IPS DF 6.9 (cell line): Measurements from ENCODE around the gene COL8A2.

Source experiments
- DNase-seq: peaks from one replicate; pipeline ENCODE4 v3.0.0-alpha.2; 2013; ENCODE audit warnings: low read depth, low spot score
- H3K27ac ChIP-seq: one replicate; pipeline ENCODE4 v1.5.1; 2013; ENCODE audit warnings: low read length, control low read depth
- H3K27me3 ChIP-seq: 2 replicates; pipeline ENCODE4 v1.6.1; 2013; ENCODE audit warnings: mild to moderate bottlenecking, low read length; ENCODE audit not compliant: control insufficient read depth, insufficient read depth
- H3K36me3 ChIP-seq: 2 replicates; pipeline ENCODE4 v1.6.1; 2013; ENCODE audit warnings: low read length; ENCODE audit not compliant: control insufficient read depth, insufficient read depth
- H3K4me1 ChIP-seq: 2 replicates; pipeline ENCODE4 v1.6.1; 2013; ENCODE audit warnings: low read length; ENCODE audit not compliant: control insufficient read depth, insufficient read depth
- H3K4me3 ChIP-seq: 2 replicates; pipeline ENCODE4 v1.5.1; 2013; ENCODE audit warnings: mild to moderate bottlenecking, low read length
- H3K9me3 ChIP-seq: 2 replicates; pipeline ENCODE4 v1.6.1; 2013; ENCODE audit warnings: low read length, inconsistent platforms; ENCODE audit not compliant: control insufficient read depth, insufficient read depth
- whole genome bisulfite sequencing: extraction: QIAGEN DNeasy Blood & Tissue Kit; methylation state at CpG from one replicate; pipeline ENCODE4 v1.1.7; 2013; ENCODE audit warnings: mixed read lengths, missing lambda C conversion rate; ENCODE audit not compliant: insufficient read length, insufficient coverage; 5-methylcytosine and 5-hydroxymethylcytosine counted together

Gene COL8A2

DNA sequence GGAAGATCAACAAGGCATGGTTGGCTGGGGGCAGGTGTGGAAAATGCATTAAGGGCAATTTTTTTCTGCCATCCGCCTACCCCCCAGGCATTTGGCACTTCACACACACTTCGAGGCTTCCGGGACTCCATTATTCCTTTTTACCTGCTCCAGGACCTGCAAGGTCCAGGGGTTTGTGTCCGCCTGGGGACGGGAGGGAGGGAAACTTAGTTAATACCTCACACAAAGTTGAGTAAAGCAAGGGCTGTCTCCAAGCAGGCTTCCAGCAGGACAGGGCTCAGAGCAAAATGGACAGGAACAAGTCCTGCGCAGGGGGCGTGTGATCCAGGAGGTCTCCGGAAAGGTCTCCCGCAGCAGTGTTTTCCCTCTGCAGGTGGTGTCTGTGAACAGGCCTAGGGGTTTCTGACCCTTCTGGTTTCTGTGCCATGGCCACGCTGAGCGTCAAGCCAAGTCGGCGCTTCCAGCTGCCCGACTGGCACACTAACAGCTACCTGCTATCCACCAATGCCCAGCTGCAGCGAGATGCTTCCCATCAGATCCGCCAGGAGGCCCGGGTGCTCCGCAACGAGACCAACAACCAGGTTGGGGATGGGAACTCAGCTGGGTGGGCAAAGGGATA is 40.4 kb downstream of the COL8A2 start:
- Histone ChIP-seq H3K4me3 (peak overlapping the region; percentile 51; the same call in 1 of the 2 replicates), H3K36me3 (no peaks in the 10 kb centered on the region), H3K4me1 (peaks cover 12% of the 10 kb centered on the region; the same call in 1 of the 2 replicates), H3K9me3 (no peaks in the 10 kb centered on the region), H3K27ac (no peak overlapping the region), H3K27me3 (no peaks in the 10 kb centered on the region)
- DNase-seq: no peak
- WGBS: no CpG with 5 or more reads among the region's 19 CpGs

DNA sequence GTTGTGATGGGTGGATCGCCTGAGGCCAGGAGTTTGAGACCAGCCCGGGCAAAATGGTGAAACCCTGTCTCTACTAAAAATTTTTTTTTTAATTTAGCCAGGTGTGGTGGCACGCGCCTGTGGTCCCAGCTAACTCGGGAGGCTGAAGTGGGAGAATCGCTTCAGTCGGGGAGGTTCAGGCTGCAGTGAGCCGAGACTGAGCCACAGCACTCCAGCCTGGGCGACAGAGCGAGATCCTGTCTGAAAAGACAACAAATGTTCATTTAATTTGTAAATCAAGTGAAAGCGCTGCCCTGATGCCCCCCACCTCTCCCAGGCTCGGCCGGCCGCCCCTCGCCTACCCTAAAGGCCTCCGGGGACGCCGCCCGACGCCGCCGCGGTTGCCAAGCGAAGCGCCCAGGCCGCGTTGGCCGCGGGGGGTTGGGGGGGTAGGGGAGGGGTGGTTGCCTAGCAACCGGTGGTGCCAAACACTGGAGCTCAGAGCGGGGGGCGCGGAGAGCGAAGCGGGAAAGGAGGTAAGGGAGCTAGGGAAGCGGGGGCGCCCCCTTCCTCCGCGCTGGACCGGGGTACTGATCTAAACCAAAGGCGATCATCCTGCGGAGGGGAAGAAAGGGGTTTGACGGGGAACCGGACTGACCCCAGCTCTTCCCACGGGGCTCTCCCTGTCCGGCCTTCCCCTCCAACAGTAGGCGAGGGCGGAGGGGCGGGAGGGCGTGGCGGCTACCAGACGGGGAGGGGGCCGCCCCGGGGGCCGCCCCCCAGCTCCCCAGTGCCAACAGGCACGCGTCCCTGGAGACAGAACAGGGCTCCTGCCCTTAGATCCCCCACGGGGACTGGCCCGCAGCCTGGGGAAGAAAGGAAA is 41.2 kb downstream of the COL8A2 start, which contains the start of gene TEKT2:
Gene TEKT2, plus strand, starts transcription at position 460 of the 862 bp plus-strand sequence. CDS start 828 bp downstream, outside the sequence.
- Histone ChIP-seq H3K4me1 (peaks cover 10% of the 10 kb centered on the region; the same call in 1 of the 2 replicates), H3K9me3 (no peaks in the 10 kb centered on the region), H3K4me3 (peak within 1 kb of the TSS; percentile 51; the same call in 1 of the 2 replicates), H3K27me3 (no peaks in the 10 kb centered on the region), H3K36me3 (no peaks in the 10 kb centered on the region), H3K27ac (no peak within 1 kb of the TSS)
- DNase-seq: peak; percentile 50
- no CpG with 5 or more reads among the region's 59 CpGs for WGBS

DNA sequence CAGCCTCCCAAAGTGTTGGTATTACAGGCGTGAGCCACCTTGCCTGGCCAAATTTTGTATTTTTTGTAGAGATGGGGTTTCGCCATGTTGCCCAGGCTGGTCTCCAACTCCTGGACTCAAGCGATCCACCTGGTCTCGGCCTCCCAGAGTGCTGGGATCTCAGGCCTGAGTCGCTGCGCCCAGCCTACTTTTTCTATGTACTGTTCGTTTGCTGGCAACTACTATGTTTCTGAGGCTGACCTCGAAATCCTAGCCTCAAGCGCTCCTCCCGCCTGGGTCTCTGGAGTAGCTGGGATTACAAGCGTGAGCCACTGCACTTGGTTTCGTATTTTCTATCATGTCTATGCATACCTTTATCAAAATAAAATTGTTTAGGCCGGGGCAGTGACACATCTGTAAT is 41.8 kb downstream of the COL8A2 start:
- no peak overlapping the region for H3K27ac ChIP-seq
- DNase-seq: no peak
- no peaks in the 10 kb centered on the region for H3K36me3 ChIP-seq
- no peaks in the 10 kb centered on the region for H3K9me3 ChIP-seq
- H3K27me3 ChIP-seq: no peaks in the 10 kb centered on the region
- WGBS: no CpG with 5 or more reads among the region's 13 CpGs
- no peak overlapping the region for H3K4me3 ChIP-seq
- peaks cover 9% of the 10 kb centered on the region; the same call in 1 of the 2 replicates for H3K4me1 ChIP-seq

DNA sequence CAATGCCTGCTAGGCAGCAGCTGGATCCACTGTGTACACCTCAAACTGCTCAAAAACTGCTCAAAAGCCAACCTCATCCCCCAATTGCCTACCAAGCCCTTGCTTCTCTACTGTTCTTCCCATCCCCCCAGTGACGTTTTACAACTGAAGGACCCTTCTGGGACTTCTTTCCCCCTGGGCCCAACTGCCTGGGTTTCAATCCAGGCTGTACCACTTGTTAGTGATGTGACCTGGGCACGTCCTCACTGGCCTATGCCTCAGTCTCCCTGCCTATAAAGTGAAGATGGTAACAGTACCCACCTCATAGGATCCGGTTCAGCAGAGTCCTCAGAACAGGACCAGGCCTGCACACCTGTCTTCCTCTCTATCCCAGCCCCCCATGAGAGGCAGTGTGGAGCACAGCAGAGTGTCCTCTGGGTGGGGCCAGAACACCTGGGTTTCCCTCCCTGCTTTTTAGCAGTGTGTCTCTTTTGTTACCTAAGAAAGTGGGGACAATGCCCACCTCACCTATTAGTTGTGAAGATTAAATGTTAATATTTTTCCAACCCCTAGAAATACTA is 43.0 kb downstream of the COL8A2 start:
- Histone ChIP-seq H3K4me1 (peaks cover 6% of the 10 kb centered on the region; the same call in 1 of the 2 replicates), H3K36me3 (no peaks in the 10 kb centered on the region), H3K27me3 (no peaks in the 10 kb centered on the region), H3K27ac (no peak overlapping the region), H3K9me3 (no peaks in the 10 kb centered on the region), H3K4me3 (no peak overlapping the region)
- no CpG with 5 or more reads among the region's 3 CpGs for WGBS
- no peak for DNase-seq

DNA sequence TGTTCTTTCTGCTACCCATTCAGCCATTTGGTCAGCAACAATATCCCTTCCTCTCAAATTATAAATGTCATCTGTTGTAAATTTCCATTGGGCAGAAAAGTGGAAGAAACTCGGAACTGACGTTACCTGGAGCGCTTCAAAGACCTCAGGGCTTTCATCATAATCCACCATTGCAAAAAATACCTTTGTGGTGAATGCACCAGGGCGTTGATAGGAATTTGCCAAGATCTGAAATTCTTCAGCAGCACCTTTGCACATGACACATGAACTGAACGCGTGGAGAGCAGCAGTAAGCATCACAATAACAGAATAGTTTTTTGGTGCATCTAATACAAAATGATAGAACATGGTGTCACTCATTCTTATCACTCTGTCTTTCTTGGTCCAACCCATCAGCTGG is 44.2 kb downstream of the COL8A2 start:
- DNase-seq: no peak
- Histone ChIP-seq H3K27me3 (no peaks in the 10 kb centered on the region), H3K9me3 (no peaks in the 10 kb centered on the region), H3K36me3 (no peaks in the 10 kb centered on the region), H3K4me3 (no peak overlapping the region), H3K27ac (no peak overlapping the region), H3K4me1 (peaks cover 6% of the 10 kb centered on the region; the same call in 1 of the 2 replicates)
- no CpG with 5 or more reads among the region's 6 CpGs for WGBS

DNA sequence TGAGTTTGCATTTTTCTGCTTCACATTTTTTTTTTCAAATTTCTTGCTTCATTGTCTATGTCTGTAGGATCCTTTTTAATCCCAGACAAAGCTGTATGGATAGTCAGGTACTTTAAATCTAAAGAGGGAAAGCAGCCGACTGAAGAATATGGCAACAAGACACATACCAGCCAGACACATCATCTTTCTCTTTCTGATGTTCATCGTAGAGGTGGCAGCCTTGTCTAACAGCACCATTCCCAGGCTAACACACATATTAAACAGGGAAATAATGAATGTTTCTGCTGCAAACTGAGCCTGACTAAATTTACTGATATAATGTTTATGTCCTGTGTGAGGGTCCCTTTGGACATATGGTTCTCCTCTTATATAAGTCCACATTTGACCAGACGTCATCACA is 44.8 kb downstream of the COL8A2 start:
- WGBS: no CpG with 5 or more reads among the region's 3 CpGs
- Histone ChIP-seq H3K4me1 (peaks cover 6% of the 10 kb centered on the region; the same call in 1 of the 2 replicates), H3K4me3 (no peak overlapping the region), H3K36me3 (no peaks in the 10 kb centered on the region), H3K27me3 (no peaks in the 10 kb centered on the region), H3K27ac (no peak overlapping the region), H3K9me3 (no peaks in the 10 kb centered on the region)
- no peak for DNase-seq

DNA sequence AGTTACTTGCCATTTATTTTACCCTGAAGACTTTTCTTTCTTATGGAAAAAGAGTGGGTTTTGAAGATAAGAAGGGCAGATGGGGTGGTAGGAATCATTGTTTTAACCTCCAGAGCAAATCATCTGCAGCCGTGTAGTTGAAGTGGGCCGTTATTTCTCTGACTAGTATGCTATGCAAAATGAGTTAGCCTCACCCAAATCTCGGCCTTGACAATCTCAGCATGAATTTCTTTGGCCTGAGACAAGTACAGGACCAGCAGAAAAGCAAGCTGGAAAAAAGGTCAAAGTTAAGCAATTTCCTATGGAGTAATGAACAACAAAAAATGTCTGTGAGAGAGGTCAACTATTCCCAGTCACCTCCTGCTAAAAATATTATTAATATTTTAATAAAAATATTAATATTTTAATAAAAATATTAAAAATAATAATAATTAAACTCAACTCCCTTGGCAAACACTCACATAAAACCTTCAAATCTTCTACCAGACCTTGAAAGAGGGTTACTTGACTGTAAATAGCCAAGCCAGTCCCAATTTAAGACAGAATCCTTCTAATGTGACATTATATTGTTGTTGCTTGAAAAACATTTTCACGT is 47.9 kb downstream of the COL8A2 start:
- WGBS: no CpG with 5 or more reads among the region's 4 CpGs
- Histone ChIP-seq H3K4me1 (peaks cover 2% of the 10 kb centered on the region; the same call in 1 of the 2 replicates), H3K9me3 (no peaks in the 10 kb centered on the region), H3K36me3 (no peaks in the 10 kb centered on the region), H3K4me3 (no peak overlapping the region), H3K27ac (no peak overlapping the region), H3K27me3 (no peaks in the 10 kb centered on the region)
- no peak for DNase-seq

DNA sequence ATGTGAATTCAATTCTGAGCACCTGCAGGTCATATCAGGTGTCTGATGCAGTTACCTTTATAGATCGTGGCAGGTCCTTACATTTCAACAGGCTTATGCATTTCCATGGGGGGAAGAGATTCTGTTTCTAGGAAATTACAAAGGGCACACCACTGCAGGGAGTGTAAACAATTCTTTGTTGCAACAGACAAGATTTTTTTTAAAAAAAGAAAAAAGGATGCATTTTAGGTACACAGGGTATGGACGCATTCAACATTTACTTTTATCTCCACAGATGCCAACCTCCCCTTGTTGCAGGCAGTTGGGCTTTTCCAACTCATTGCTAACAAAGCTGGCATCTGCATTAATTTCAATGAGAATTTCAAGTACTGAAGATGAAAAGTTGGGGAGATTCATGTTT is 54.7 kb downstream of the COL8A2 start:
- H3K9me3 ChIP-seq: no peaks in the 10 kb centered on the region
- no peaks in the 10 kb centered on the region for H3K27me3 ChIP-seq
- H3K4me1 ChIP-seq: no peaks in the 10 kb centered on the region
- no CpG with 5 or more reads among the region's 2 CpGs for WGBS
- H3K36me3 ChIP-seq: no peaks in the 10 kb centered on the region
- no peak for DNase-seq
- H3K27ac ChIP-seq: no peak overlapping the region
- no peak overlapping the region for H3K4me3 ChIP-seq

DNA sequence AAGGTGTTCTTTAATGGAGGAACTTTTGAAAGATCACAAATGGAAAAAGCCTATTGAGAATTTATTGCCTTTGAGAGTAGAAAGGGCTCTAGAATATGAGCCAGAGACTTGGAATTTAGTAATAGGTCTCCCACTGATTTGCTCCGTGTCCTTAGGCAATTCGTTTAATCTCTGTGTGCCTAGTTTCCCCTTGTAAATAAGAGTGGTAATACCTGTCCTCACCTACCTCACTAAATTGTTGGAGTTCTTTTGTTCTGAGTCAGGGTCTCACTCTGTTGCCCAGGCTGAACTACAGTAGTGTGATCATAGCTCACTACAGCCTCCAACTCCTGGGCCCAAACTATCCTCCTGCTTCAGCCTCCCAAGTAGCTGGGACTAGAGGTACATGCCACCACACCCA is 56.2 kb downstream of the COL8A2 start:
- DNase-seq: no peak
- H3K9me3 ChIP-seq: no peaks in the 10 kb centered on the region

DNA sequence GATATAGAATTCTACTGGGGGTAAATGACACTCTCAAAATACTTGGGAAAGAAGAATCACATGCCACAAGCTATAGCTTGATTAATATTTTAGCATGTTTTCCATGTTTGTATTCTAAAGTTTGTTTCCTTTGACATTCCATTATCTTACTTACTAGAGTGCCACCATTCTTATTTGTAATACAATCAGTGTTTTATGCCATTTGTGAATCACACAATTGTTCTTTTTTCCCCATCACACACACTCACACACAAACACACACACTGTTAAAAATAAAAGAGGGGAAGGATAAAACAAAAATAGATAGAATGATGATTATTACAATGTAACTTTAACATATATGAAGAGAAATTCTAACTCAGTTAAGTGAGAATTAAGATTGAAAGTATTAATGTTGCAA is 57.2 kb downstream of the COL8A2 start:
- H3K27ac ChIP-seq: no peak overlapping the region
- no peaks in the 10 kb centered on the region for H3K27me3 ChIP-seq
- no peaks in the 10 kb centered on the region for H3K4me1 ChIP-seq
- no peak overlapping the region for H3K4me3 ChIP-seq
- no peaks in the 10 kb centered on the region for H3K36me3 ChIP-seq
- no peaks in the 10 kb centered on the region for H3K9me3 ChIP-seq
- DNase-seq: no peak

More for the DNA sequence above, 56.2 kb downstream of the COL8A2 start:
- H3K4me1 ChIP-seq: no peaks in the 10 kb centered on the region
- H3K27me3 ChIP-seq: no peaks in the 10 kb centered on the region
- no CpG with 5 or more reads among the region's 2 CpGs for WGBS
- H3K36me3 ChIP-seq: no peaks in the 10 kb centered on the region
- no peak overlapping the region for H3K4me3 ChIP-seq
- H3K27ac ChIP-seq: no peak overlapping the region
